GM19463 (cell line): ENCODE data around the gene ZDHHC18.

ENCODE experiments used
- ATAC-seq: cut with Tn5 transposase; IDR thresholded peaks from one replicate; pipeline ENCODE4 v1.9.1; 2021; ENCODE audit warnings: mild to moderate bottlenecking, moderate library complexity; ENCODE audit not compliant: unreplicated experiment

ZDHHC18 gene

DNA sequence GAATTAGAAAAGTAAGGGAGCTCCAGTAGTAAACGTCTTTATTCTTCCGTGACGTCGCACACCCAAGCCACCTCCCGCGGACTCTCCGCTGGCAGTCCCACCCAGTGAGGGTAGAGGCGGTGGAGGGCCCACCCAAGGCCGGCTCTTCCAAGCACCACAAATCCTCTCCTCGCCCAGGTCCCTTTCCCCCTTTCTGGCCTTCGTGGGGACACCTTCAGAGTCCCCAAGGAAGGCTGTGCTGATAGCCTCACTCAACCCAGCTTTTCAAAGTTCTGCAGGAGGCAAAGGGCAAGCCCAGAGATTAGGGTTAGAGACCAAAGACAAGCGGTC lies 63.9 kb downstream of the ZDHHC18 start:
- peak; percentile 17 for ATAC-seq

DNA sequence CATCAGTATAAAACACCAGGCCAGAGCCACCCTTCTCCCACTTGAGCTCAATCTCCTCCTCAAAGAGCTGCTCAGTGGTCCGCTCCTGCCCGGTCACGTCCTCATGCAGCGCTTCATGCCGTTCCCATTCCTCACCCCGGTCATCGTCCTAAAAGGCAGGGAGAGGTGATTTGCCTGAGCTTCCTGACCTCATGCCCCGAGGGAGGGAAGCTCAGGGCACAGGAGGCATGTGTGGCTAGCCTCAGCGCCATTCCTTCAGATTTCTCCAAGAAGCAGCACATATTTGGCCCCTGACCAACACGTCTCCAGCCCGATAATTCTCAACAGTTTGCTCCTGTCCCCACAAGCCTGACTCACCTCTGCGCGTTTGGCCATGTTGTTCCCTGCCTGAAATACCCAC lies 67.8 kb downstream of the ZDHHC18 start:
- ATAC-seq = no peak

DNA sequence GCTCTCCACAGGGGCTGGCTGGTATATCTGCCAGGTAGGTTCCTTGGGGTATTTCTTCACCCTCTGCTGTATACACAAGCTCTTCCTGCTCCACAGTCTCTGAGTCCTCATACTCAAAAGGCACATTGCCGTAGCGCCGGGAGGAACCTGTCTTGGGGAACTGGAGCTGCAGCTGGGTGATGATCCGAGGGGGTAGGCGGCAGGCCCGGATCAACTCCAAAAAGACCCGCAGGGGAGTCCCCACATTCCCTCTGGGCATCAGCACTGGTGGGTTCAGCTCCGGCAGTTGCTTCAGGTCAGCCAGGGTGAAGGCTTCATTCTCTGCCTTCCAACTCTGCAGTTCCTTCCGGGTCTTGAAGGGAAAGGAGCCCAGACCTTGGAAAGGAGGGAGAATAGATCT lies 70.9 kb downstream of the ZDHHC18 start:
- ATAC-seq = no peak

DNA sequence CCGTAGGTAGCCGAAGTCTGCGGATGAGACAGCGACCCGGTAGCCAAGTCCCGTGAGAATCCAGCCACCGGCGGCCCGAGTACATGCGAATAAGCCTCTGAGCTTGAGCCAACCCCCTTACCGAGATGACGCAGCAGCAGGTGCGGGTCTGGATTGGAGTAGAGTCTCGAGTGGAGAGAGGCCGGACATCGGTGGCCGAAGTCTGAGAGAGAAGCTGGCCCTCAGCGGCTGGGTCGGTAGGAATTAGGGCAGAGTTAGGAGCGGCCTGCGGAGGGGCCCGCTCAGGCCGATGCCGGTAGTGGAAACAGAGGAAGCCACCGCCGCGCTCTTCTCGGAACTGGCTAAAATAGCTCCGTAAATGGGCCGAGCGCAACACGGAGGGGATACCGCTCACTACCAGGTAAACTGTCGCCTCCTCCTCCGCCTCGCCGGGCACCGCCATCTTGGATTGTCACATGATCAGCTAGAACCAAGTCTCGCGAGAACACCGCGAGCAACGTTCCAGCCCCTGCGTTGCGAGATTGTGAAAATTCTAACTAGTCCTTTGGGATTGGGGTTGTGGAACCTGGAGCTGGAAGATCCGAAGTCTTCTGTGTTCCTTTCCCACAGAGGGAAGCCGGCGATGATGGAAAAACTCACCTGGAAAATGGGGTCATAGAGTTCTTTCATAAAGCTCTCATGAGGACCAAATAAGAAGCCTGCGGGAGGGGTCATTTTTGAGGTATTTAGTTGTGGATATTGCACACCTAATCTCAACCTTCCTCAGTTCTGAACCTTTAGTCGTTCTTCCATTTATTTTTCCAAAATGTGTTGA lies 73.7 kb downstream of the ZDHHC18 start, which contains the start of gene GPATCH3:
Gene GPATCH3, minus strand, starts transcription at position 467 of the 814 bp plus-strand sequence. Its CDS starts 25 bp downstream, at position 442.
- ATAC-seq = no peak

DNA sequence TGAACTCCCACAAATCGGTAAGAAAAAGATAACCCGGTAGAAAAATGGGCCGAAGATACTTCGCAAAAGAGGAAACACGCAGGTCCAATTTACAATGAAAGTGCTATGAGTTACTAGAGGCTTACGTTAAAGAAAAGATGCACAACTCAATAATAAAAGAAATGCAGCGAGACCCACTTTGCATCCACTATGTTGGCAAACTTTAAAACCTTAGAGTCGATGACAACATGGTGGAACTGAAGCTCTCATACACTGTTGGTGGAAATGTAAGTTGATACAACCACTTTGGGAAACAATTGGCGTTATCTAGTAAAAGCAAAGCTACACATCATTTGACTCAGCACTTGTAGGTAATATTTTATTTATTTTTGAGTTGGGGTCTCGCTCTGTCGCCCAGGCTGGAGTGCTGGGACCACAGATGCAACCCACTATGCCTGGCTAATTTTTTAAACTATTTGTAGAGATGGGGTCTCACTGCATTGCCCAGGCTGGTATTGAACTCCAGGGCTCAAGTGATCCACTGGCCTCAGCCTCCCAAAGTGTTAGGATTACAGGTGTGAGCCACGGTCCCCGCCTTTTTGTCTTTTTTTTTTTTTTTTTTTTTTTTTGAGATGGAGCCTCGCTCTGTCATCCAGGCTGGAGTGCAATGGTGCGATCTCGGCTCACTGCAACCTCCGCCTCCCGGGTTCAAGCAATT lies 74.5 kb downstream of the ZDHHC18 start:
- ATAC-seq = no peak
